PFSK-1 (cell line): Measurements from ENCODE around the gene ITGAE.

Experiments
- FOXP2 ChIP-seq: optimal IDR thresholded peaks from 2 replicates; pipeline ENCODE3; 2011; ENCODE audit warnings: borderline replicate concordance, control low read depth, inconsistent platforms; ENCODE audit not compliant: insufficient read depth; ENCODE audit errors: extremely low read length, extremely low read depth
- POLR2AphosphoS5 ChIP-seq: IDR thresholded peaks from 2 replicates; pipeline ENCODE4 v1.6.1; 2012; ENCODE audit warnings: low read depth, mild to moderate bottlenecking, control low read depth, low read length, moderate library complexity
- SIN3A ChIP-seq: IDR thresholded peaks from 2 replicates; pipeline ENCODE4 v1.6.1; 2012; ENCODE audit warnings: mild to moderate bottlenecking, low read length, moderate library complexity, borderline replicate concordance; ENCODE audit not compliant: insufficient read depth
- TAF1 ChIP-seq: IDR thresholded peaks from 2 replicates; pipeline ENCODE4 v1.6.1; 2012; ENCODE audit warnings: low read length, control low read depth, borderline replicate concordance; ENCODE audit not compliant: insufficient read depth

- TF ChIP-seq TAF1 (no peak), POLR2AphosphoS5 (no peak), SIN3A (no peak), FOXP2 (no peak)
Measured at GRCh38 chr17:3708366-3708765, 92.6 kb downstream of the ITGAE start.
